Liver (tissue), 9 donors: ENCODE results near the gene ACTN4. TPM values are rescaled to one million over a fixed set of nuclear protein-coding genes. Genes with fewer than 3 reads are reported as not detected.
A peak's percentile ranks its signal among the peaks of the same experiment; 100 is the strongest.

Source experiments
- DNase-seq: peaks from one replicate; pipeline ENCODE4 v3.0.0-alpha.2; 2017; ENCODE audit warnings: low spot score
- H3K27ac ChIP-seq, 2 donors: one replicate each; pipeline ENCODE4 v1.7.0; 2013; ENCODE audit warnings: inconsistent platforms in 2 of 2, low read length in 2 of 2, control low read depth in 1 of 2, low read depth in 1 of 2, mild to moderate bottlenecking in 1 of 2
- H3K27me3 ChIP-seq, 4 donors: one replicate each; pipeline versions ENCODE4 v1.6.1 to v1.7.0; 2013; ENCODE audit warnings: low read length in 3 of 4, inconsistent platforms in 1 of 4, mild to moderate bottlenecking in 1 of 4, moderate library complexity in 1 of 4; ENCODE audit not compliant: control insufficient read depth in 4 of 4, insufficient read depth in 4 of 4
- H3K36me3 ChIP-seq, 4 donors: one replicate each; pipeline versions ENCODE4 v1.6.1 to v1.7.0; 2013; ENCODE audit warnings: low read length in 3 of 4, mild to moderate bottlenecking in 3 of 4, low read depth in 1 of 4, moderate library complexity in 1 of 4; ENCODE audit not compliant: control insufficient read depth in 4 of 4, insufficient read depth in 3 of 4
- H3K4me1 ChIP-seq, 4 donors: one replicate each; pipeline versions ENCODE4 v1.6.1 to v1.7.0; 2013; ENCODE audit warnings: low read length in 3 of 4, mild to moderate bottlenecking in 3 of 4, moderate library complexity in 1 of 4; ENCODE audit not compliant: control insufficient read depth in 4 of 4, insufficient read depth in 4 of 4
- H3K4me3 ChIP-seq, 3 donors: one replicate each; pipeline versions ENCODE4 v1.6.1 to v1.7.0; 2013; ENCODE audit warnings: low read length in 3 of 3, control low read depth in 1 of 3, low read depth in 1 of 3, mild to moderate bottlenecking in 1 of 3
- H3K9ac ChIP-seq, 2 donors: one replicate each; pipeline ENCODE4 v1.7.0; 2013; ENCODE audit warnings: low read length in 2 of 2, mild to moderate bottlenecking in 2 of 2, moderate library complexity in 2 of 2, control low read depth in 1 of 2, low read depth in 1 of 2
- H3K9me3 ChIP-seq, 4 donors: one replicate each; pipeline versions ENCODE4 v1.6.1 to v1.7.0; 2013; ENCODE audit warnings: low read length in 3 of 4; ENCODE audit not compliant: control insufficient read depth in 4 of 4
- CTCF ChIP-seq: fragments of 150-350 bp; IDR thresholded peaks from 2 replicates; pipeline ENCODE4 v1.5.1; 2017; ENCODE audit warnings: improper control_type of control experiment, low read depth, low read length; ENCODE audit not compliant: missing input control
- EGR1 ChIP-seq, 2 donors: IDR thresholded peaks; 2 replicates each; pipeline ENCODE4 v1.6.1; 2016 to 2018; ENCODE audit warnings: antibody characterized with exemption in 2 of 2, low read depth in 2 of 2
- FOXA1 ChIP-seq: IDR thresholded peaks from 2 replicates; pipeline ENCODE4 v1.6.1; 2016; ENCODE audit warnings: antibody characterized with exemption
- FOXA2 ChIP-seq: IDR thresholded peaks from 2 replicates; pipeline ENCODE4 v1.6.1; 2016; ENCODE audit warnings: antibody characterized with exemption
- GABPA ChIP-seq, 2 donors: IDR thresholded peaks in 1 of 2; conservative IDR thresholded peaks in 1 of 2; 2 replicates each; pipeline ENCODE4 v1.6.1; 2016; ENCODE audit warnings: antibody characterized with exemption in 2 of 2, mild to moderate bottlenecking in 1 of 2, moderate library complexity in 1 of 2
- HNF4A ChIP-seq, 2 donors: conservative IDR thresholded peaks; 2 replicates each; pipeline ENCODE4 v1.6.1; 2016; ENCODE audit warnings: antibody characterized with exemption in 2 of 2, mild to moderate bottlenecking in 2 of 2
- HNF4G ChIP-seq: IDR thresholded peaks from 2 replicates; pipeline ENCODE4 v1.6.1; 2016; ENCODE audit warnings: antibody characterized with exemption
- JUND ChIP-seq, 2 donors: IDR thresholded peaks; 2 replicates each; pipeline ENCODE4 v1.6.1; 2016; ENCODE audit warnings: antibody characterized with exemption in 2 of 2
- NR2F2 ChIP-seq: IDR thresholded peaks from 2 replicates; pipeline ENCODE4 v1.6.1; 2016; ENCODE audit warnings: antibody characterized with exemption
- RAD21 ChIP-seq, 2 donors: IDR thresholded peaks; 2 replicates each; pipeline ENCODE4 v1.6.1; 2016; ENCODE audit warnings: antibody characterized with exemption in 2 of 2, mild to moderate bottlenecking in 2 of 2
- REST ChIP-seq: IDR thresholded peaks from 2 replicates; pipeline ENCODE4 v1.6.1; 2016; ENCODE audit warnings: antibody characterized with exemption, mild to moderate bottlenecking
- RXRA ChIP-seq, 2 donors: IDR thresholded peaks; 2 replicates each; pipeline ENCODE4 v1.6.1; 2017 to 2018; ENCODE audit warnings: antibody characterized with exemption in 2 of 2, mild to moderate bottlenecking in 1 of 2
- SP1 ChIP-seq: IDR thresholded peaks from 2 replicates; pipeline ENCODE4 v1.6.1; 2018; ENCODE audit warnings: antibody characterized with exemption, mild to moderate bottlenecking
- TAF1 ChIP-seq: conservative IDR thresholded peaks from 2 replicates; pipeline ENCODE4 v1.6.1; 2016; ENCODE audit warnings: antibody characterized with exemption, mild to moderate bottlenecking
- YY1 ChIP-seq: IDR thresholded peaks from 2 replicates; pipeline ENCODE4 v1.6.1; 2016; ENCODE audit warnings: antibody characterized with exemption, mild to moderate bottlenecking
- WGBS: extraction: QIAGEN DNeasy Blood & Tissue Kit; methylation state at CpG from one replicate; pipeline ENCODE4 v1.1.7; 2013; 5-methylcytosine and 5-hydroxymethylcytosine counted together
- polyA plus RNA-seq, 2 donors: library from polyadenylated mRNA; stranded (reverse) in 1 of 2; unstranded in 1 of 2; fragments of 200-250 nt in 1 of 2; fragments of >200 nt in 1 of 2; fragmentation: Nextera tagmentation in 1 of 2; extraction: Ambion mirVana in 1 of 2; gene quantifications; one replicate each; pipeline versions ENCODE4 v1.2.1 to v1.2.3, GENCODE V29; 2013 to 2015
- total RNA-seq, 2 donors: library from RNA; depleted of rRNA; stranded (reverse); fragments of >200 nt; gene quantifications; one replicate each; pipeline ENCODE4 v1.2.3, GENCODE V29; 2014
- TF ChIP-seq, protein P1 (sequence below): IDR thresholded peaks from 2 replicates; pipeline ENCODE4 v1.6.1; 2016; ENCODE audit warnings: antibody characterized with exemption
- TF ChIP-seq, protein P2 (sequence below): IDR thresholded peaks from 2 replicates; pipeline ENCODE4 v1.6.1; 2016; ENCODE audit warnings: antibody characterized with exemption
- TF ChIP-seq, protein P3 (sequence below): IDR thresholded peaks from 2 replicates; pipeline ENCODE4 v1.6.1; 2016; ENCODE audit warnings: antibody characterized with exemption
- donor health status: healthy.
- donor health status: healthy.
- donor health status: healthy.
- donor health status: healthy.
- donor health status: healthy.

The ACTN4 gene
- total and polyA plus RNA-seq, 4 donors = 35.4 to 164 (median 98.7) TPM

DNA sequence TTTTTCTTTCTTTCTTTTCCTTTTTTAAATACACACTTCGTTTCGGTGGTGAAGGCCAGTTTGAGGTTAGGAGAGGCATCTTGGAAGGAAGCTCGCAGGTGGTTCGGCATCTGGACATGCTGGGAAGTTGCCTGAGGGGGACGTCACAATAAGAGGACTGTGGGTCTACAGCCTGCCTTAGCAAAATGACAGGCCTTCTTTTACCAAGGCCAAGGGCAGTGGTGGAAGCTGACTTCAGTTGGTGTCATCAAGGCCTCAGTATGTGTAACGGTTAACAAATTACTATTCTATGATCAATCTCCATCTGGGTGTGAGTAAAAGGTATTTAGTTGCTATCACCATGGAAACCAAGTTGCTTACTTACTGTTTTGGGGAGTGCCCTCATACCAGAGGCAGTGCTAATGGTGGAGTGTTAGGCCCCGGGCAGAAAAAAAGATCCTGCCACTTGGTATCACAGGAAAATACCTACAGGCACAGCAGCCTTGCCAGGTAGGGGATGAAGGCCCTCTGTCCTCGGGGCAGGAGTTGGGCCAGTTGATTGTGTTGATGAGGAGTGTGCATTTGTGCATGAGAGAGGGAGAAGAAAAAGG, 10.3 kb downstream of the ACTN4 start:
- no peak overlapping the region for H3K9ac ChIP-seq
- no peaks in the 10 kb centered on the region for H3K27me3 ChIP-seq
- TF ChIP-seq HNF4A (conservative IDR thresholded peaks at IDR 0.05) (no peak), TAF1 (no peak), FOXA1 (no peak), SP1 (no peak)
- TF ChIP-seq, protein P1, sequence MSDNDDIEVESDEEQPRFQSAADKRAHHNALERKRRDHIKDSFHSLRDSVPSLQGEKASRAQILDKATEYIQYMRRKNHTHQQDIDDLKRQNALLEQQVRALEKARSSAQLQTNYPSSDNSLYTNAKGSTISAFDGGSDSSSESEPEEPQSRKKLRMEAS = no peak
- TF ChIP-seq, protein P2, sequence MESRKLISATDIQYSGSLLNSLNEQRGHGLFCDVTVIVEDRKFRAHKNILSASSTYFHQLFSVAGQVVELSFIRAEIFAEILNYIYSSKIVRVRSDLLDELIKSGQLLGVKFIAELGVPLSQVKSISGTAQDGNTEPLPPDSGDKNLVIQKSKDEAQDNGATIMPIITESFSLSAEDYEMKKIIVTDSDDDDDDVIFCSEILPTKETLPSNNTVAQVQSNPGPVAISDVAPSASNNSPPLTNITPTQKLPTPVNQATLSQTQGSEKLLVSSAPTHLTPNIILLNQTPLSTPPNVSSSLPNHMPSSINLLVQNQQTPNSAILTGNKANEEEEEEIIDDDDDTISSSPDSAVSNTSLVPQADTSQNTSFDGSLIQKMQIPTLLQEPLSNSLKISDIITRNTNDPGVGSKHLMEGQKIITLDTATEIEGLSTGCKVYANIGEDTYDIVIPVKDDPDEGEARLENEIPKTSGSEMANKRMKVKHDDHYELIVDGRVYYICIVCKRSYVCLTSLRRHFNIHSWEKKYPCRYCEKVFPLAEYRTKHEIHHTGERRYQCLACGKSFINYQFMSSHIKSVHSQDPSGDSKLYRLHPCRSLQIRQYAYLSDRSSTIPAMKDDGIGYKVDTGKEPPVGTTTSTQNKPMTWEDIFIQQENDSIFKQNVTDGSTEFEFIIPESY = no peak
- TF ChIP-seq, protein P3, sequence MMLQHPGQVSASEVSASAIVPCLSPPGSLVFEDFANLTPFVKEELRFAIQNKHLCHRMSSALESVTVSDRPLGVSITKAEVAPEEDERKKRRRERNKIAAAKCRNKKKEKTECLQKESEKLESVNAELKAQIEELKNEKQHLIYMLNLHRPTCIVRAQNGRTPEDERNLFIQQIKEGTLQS = no peak
- WGBS = 83% methylated on average over 8 of the region's 8 CpGs
- no peaks in the 10 kb centered on the region for H3K36me3 ChIP-seq
- peaks cover 20 to 66% (median 64%) of the 10 kb centered on the region in 4 donors for H3K4me1 ChIP-seq
- H3K27ac ChIP-seq = peak overlapping the region; percentile 73 to 85
- no peak for DNase-seq
- H3K9me3 ChIP-seq = no peaks in the 10 kb centered on the region
- H3K4me3 ChIP-seq = no peak overlapping the region

DNA sequence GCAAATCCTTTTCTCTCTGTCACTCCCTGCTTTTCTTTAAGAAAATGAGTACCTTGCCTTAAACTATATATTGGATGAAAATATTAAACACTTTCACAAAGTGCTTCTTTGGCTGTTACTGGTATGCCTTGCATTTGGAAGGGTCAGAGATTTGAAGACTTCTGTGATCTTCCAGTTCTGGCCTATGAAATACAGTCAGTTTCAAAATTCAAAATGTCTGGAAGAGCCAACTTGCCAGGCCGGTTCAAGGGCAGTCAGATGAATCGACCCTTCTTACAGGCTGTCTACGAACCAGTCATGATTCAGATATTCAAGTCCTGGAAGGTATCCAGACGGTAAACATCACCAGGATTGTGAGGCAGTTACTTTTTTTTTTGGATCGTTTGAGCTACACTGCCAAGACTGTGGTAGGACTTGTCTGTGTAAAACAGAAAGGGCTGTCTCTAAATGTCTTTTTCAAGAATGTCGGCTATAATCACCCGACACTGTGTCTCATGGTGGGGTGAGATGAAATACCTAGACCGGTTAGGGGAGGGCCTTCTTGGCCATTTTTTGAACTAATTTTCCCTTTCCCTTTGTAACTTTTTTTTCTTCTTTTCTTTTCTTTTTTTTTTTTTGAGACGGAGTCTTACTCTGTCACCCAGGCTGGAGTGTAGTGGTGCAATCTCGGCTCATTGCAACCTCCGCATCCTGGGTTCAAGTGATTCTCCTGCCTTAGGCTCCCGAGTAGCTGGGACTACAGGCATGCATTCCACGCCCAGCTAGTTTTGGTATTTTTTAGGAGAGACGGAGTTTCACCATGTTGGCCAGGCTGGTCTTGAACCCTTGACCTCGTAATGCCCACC, 11.2 kb downstream of the ACTN4 start:
- no peaks in the 10 kb centered on the region for H3K36me3 ChIP-seq
- H3K4me1 ChIP-seq = peaks cover 21 to 67% (median 64%) of the 10 kb centered on the region in 4 donors
- TF ChIP-seq JUND (IDR thresholded peaks at IDR 0.05) (peak; percentile 86 to 90), RXRA (IDR thresholded peaks at IDR 0.05) (peak; percentile 84 to 88), FOXA1 (peak; percentile 71), YY1 (peak; percentile 95), REST (no peak), SP1 (peak; percentile 74), EGR1 (IDR thresholded peaks at IDR 0.05; ENCODE audit: low read depth in 2 of 2) (no peak), NR2F2 (peak; percentile 86), GABPA (IDR thresholded peaks at IDR 0.05 in 1 of 2, conservative IDR thresholded peaks at IDR 0.05 in 1 of 2) (no peak), RAD21 (IDR thresholded peaks at IDR 0.05) (peak; percentile 53 to 63), HNF4G (peak; percentile 28), CTCF (no peak), FOXA2 (peak; percentile 79), HNF4A (conservative IDR thresholded peaks at IDR 0.05) (peak; percentile 74)
- TF ChIP-seq, protein P2 = peak; percentile 18
- TF ChIP-seq, protein P3 = peak; percentile 56
- TF ChIP-seq, protein P1 = peak; percentile 47
- WGBS = 31% methylated on average over 15 of the region's 15 CpGs
- no peak overlapping the region for H3K4me3 ChIP-seq
- no peaks in the 10 kb centered on the region for H3K9me3 ChIP-seq
- peak overlapping the region in 1 of 2 donors; percentile 5 for H3K9ac ChIP-seq
- no peak for DNase-seq
- peak overlapping the region; percentile 78 to 85 for H3K27ac ChIP-seq
- H3K27me3 ChIP-seq = no peaks in the 10 kb centered on the region
